Tibial nerve (tissue), 4 donors: ENCODE results near the gene AMER2.

ENCODE experiments used
- CTCF ChIP-seq, 5 experiments: fragments of 200-600 bp in 3 of 5; fragments of 450-650 bp in 2 of 5; sonication (generic) in 3 of 5; IDR thresholded peaks; one replicate each; pipeline ENCODE4 v1.5.1; 2016 to 2019; ENCODE audit warnings: antibody characterized with exemption in 5 of 5, mild to moderate bottlenecking in 3 of 5, moderate library complexity in 2 of 5
- EP300 ChIP-seq, 2 donors: sonication (generic); formaldehyde crosslinking; IDR thresholded peaks; one replicate each; pipeline ENCODE4 v1.6.1; 2017; ENCODE audit warnings: antibody characterized with exemption in 2 of 2, mild to moderate bottlenecking in 1 of 2

DNA sequence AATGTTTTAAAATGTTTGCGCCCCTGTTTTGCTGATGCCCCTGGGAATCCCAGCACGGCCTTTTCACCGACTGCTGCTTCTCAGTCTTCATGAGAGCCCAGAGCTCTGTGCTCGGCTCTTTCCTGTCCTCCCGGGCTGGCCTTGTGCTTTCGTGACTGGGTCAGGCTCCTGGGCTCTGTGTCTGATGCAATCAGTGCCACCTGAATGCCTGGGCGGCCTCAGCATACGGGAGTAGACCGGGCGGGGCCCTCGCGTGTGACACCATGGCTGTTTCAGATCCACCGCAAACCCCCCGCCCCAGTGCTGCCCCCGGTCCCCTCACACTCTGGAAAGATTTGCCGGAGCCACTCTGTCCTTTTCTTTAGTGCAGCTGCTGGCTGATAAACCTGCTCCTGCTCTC lies 54.8 kb downstream of the AMER2 start:
- no peak for TF ChIP-seq CTCF (IDR thresholded peaks at IDR 0.05)
- TF ChIP-seq EP300 (IDR thresholded peaks at IDR 0.05) = no peak
